ENCODE data around the gene IER3IP1.
A peak's percentile ranks its signal among the peaks of the same experiment; 100 is the strongest.
"Not testable (repeated sequence)": the region's sequence is repeated elsewhere in the genome, so short reads cannot be mapped to it uniquely, and the experiment has no call there.

IER3IP1 gene

DNA sequence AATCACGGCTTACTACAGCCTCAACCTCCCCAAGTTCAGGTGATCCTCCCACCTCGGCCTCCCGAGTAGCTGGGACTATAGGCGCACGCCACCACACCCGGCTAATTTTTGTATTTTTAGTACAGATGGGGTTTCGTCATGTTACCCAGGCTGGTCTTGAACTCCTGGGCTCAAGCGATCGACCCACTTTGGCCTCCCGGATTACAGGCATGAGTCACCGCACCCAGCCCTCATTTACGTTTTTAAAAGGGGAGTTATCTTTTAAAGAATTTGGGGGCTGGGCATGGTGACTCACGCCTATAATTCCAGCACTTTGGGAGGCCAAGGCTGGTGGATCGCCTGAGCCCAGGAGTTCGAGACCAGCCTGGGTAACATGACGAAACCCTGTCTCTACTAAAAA lies 17.8 kb downstream of the IER3IP1 start:
- DNase-seq (ENCODE audit: low read depth): not testable (repeated sequence)

DNA sequence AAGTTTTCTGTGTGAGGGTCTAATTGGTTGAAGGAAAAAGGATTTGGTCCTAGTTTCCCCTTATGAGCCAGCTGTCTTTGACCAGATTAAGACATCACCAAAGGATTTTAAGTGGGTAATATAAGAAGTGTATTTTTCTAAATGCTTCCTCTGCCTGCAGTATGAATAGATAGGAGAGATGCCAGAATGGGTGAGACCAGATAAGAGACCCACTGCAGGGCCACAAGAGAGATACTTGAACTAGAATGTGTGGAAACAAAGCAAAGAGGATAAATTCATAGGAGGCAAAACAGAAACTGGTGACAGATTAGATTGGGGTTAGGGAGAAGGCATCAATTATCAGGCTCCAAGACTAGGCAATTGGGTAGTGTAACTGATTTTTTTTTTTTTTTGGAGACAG lies 24.7 kb downstream of the IER3IP1 start:
- DNase-seq (ENCODE audit: low read depth): no peak

DNA sequence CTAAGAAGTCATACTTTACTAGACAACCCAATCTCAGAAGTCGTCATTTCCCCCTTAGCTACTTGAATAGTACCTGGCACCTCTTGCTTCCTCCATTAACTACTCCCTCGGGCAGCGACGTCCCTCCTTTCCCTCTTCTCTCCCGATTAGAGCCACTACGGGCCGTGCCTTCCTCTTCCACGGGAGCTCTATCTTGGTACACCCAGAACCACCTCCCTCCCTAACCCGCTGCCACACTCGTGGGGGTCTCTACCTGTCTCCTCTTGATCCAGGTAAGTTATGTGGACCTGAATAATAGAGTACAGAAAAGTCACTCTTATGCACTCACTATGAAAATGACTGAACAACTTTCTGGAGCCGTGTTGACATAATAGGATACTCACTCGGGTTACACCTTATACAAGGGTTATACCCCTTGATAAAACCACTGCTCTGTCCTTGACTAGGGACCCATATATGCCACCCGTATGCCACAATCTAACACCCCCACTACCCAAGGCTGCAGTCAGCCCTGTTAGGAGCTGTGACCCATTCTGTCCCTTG lies 25.3 kb downstream of the IER3IP1 start:
- DNase-seq (ENCODE audit: low read depth): no peak

DNA sequence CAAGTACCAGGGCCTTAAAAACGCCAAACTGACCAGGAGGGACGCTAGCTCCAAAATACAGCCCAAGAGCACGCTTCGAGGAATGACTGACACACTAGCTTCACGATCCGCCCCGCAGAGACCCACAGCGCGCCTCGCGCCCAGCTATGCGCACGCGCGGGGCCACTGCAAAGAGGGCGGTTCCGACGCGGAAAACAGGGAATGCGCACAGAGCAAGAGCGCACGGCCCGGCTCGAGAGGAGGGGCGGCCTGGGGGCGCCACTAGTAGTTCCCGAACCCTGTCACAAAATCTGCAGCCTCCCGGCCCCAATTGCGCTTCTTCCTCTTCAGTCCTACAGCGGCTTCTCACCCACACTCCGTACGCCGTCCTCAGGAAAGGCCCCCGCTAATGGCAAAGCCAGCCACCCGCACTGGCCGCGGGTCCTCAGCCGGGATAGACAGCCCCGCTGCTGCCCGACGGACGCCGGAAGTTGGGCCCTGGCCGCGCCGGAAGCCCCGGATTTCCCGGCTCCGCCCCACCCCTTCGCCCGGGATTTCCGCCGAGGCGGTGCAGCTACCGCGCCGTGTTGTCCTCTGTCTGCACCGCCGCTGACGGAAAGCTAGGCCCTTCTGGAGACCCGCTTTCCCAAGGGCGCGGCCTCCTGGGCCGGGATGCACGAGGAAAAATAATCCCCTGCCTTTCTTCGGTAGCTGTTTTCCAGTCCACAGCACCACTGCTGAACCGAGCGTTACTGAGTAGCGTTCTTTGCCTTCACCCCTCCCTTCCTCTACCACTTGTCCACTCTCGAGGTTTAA lies 25.9 kb downstream of the IER3IP1 start, which contains the start of gene HDHD2:
TSS of gene HDHD2 (minus strand) at position 472 of the 795 bp plus-strand sequence. CDS start 14,061 bp downstream, outside the sequence.
- DNase-seq (ENCODE audit: low read depth): peak; percentile 64

DNA sequence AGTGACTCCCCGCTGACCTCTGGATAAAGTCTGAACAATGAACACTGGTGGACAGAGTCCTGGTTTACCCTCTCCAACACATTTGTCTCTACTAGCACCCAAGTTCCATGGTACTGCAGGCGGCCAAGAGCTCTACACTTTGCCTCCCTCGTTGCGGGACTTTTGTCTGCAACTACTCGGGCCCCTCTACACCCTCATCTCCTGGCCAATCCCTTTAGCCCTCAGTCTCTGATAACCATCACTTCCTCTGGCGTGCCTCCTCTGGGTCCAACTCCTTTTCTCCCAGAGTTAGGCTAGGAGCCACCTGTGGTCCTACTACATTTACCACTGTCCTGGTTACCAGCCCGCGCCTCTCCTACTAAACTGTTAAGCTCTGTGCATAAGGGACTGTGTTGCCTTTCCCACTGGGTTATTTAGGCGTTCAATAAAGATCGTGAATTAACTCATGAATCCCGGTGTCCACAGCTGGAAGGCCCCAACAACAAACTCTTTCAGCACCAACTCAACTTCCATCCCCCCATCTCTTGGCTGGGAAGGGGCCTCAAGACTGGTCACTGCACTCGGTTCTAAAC lies 26.6 kb downstream of the IER3IP1 start:
- no peak for DNase-seq (ENCODE audit: low read depth)

DNA sequence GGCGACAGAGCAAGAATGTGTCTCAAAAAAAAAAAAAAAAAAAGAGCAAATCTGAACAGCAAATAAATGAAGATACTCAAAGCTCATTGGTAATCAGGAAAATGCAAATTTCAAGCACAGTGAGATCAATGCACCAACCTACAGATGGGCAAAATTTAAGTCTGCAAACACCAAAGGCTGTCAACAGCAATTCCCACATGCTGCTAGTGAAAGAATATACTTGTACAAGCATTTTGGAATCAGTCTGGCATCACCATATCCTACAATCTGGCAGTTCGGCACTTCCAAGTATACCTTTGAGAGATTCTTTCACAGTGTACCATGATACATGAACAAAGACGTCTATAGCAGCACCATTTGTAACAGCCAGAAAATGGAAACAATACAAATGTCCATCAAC lies 30.0 kb downstream of the IER3IP1 start:
- no peak for DNase-seq (ENCODE audit: low read depth)

DNA sequence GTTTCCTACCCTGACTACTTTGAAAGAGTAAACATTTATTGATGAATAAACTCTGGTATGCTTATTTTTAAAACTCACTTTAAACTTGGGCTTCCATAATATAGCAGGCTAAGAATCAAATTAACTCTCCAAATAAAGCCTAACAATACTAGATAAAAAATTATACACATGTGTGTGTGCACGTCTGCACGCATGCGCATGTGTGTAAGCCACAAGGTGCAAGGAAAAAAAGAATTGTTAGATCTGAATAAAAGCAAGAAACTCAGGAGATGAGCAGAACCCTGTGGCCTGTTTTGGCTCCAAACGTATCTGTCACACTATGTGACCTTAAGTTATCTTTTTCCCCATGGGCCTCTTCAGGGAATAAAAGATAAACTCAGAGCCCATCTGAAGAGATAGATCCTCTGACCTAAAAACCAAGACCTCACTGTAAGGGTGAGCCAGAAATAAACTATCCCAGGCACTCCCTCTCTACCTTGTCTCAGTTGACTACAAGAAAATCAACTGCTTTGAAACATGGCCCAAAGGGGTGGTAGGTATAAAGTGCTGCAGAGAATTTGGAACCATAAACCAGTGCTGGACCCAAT lies 32.2 kb downstream of the IER3IP1 start:
- no peak for DNase-seq (ENCODE audit: low read depth)

DNA sequence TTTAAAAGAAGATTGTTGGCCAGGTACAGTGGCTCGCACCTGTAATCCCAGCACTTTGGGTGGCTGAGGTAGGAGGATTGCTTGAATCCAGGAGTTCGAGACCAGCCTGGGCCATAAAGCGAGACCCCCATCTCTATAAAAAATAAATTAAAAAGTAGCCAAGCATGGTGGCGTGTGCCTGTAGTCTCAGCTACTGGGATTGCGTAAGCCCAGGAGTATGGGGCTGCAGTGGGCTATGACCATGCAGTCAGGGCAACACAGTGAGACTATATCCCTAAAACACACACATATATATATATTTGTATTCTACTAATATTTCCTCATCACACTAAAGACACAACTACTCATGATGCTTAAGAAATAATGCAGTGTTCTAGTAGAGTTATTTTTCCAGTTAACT lies 33.0 kb downstream of the IER3IP1 start:
- DNase-seq (ENCODE audit: low read depth): no peak

DNA sequence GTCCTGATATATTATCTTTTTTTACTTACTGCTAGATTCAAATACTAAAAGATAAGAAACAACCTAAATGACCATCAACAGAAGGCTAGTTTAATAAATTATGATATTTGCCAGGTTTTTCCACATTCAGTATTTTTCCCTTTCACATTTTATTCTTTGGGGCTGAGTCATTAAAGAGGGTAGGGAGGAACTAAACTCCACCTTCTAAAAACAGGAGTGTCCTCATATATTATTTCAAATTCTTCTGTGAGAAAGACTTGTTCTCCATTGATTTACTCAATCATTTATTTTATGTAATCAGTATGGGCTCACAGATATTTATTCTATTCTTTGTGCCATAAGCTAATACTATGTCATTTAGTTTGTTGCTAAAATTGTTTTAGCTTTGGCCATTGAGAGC lies 34.9 kb downstream of the IER3IP1 start:
- DNase-seq (ENCODE audit: low read depth): no peak

DNA sequence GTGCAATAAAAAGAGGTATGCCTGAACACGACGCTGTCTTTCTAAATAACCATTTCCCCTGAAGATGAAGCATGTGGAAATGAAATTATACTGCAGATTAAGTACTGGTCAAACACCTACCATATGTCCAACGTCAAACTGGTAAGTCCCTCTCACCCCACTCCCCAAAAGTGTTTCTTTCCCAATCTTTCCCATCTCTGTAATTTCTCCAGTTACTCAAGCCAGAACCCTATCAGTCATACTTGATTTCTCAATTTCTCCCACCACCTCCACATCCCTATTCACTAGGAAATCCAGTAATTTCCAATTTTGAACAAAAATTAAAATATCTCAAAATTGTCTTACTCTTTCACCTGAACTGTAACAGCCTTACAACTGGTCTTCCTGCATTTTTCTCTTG lies 55.0 kb downstream of the IER3IP1 start:
- DNase-seq (ENCODE audit: low read depth): no peak

DNA sequence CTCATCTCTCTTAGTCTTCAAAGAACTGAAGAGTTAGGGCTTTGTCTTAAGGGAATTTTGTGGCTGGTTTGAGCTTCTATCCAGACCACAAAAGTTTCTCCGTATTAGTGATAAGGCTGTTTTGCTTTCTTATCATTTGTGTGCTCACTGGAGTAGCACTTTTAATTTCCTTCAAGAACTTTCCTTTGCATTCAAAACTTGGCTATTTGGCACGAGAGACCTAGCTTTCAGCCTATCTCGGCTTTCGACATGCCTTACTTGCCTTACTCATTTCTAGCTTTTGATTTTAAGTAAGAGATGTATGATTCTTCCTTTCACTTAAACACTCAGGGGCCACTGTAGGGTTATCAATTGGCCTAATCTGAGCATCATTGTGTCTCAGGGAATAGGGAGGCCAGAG lies 55.7 kb downstream of the IER3IP1 start:
- DNase-seq (ENCODE audit: low read depth): no peak

DNA sequence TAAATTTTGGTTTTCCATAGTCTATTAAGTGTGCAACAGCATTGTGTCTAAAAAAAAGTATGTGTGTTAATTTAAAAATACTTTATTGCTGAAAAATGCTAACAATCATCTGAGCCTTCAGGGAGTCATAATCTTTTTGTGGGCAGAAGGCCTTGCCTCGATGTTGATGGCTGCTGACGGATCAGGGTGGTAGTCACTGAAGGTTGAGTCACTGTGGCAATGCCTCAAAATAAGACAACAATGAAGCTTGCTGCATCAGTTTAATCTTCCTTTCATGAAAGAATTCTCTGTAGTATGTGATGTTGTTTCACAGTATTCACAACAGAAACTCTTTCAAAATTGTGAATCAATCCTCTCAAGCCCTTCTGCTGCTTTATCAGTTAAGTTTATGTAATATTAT lies 57.2 kb downstream of the IER3IP1 start:
- no peak for DNase-seq (ENCODE audit: low read depth)

DNA sequence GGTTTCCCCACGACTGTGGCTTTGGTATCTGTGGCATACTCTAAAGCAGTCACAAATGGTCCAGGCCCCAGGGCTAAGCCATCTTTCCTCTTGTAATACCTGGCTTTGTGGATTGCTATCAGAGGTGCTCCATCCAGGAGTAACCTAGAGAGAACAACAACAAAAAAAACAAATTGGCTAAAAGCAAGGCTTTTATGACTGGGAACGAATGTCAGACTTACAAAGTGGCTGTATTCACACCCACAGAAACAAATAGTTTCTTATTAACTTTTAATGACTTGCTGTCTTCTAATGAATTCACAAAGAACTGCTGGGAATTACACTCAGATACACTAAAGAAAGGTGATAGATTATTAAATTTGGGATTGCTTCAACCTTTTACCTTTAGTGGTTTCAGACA lies 61.0 kb downstream of the IER3IP1 start:
- DNase-seq (ENCODE audit: low read depth): no peak

DNA sequence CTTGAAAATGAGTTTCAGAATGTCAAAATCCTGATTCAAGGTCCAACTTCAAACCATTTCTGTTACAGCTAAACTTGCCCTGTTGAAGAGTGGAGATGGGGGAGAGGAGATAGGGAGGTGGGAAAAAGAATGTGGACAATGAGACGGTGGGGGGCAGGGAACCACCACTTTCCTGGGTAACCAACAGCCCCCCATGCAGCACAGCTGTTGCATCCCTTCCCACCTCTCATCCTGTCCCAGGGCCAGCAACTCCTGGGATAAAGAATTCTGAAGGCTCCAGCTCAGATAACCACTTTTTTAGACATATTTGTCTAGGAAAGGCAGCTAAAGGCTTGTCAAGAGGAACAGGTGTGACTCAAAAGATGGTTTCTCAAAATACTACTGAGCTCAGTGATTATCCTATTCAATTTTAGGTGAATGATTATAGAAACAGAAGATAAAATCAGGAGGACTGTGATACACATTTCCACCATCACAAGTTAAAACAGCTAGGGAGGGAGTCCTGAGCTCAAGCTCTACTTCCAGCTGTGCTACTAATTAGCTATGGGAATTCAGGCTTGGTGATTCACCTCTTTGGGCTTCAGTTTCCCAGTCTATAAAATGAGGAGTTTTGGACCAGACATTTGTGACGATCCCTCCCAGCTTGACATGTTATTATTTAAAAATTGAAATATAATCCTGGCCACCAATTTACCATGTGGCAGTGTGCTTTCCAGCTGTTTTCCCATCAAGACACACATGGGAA lies 62.2 kb downstream of the IER3IP1 start:
- no peak for DNase-seq (ENCODE audit: low read depth)

DNA sequence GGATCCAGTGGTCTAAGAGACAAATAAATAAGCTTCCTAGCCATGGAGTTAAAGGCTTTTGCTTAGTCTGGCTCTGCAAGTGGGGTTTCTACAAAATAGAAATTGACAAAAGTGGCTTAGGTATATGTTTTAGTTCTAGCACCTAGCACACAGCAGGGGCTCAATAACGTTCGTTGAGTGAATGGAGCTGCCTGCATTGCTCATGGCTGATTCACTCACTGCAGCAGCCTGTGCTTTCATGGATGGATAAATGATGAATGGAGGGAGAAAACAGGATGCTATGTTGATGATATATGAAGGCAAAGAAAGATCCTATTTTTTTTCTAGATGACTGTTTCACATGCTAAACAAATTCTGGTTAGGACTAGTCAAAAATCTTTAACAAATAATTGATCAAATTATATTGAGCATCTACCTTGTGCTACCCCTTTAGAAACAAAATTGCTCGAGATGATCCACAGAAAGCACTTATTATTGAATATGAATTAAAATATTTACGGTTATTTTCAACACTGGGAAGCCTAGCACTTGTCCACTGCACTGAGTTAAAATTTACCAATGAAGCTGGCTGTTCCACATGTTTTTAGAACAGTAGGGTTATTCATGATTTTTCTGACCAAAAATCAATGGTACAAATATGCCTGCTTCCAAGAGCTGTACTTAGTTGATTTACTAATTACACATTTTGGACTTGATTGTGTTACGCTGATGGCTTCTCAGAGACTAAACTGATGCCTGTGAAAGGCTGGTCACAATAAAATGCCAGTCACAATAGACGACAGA lies 65.5 kb downstream of the IER3IP1 start:
- DNase-seq (ENCODE audit: low read depth): no peak

DNA sequence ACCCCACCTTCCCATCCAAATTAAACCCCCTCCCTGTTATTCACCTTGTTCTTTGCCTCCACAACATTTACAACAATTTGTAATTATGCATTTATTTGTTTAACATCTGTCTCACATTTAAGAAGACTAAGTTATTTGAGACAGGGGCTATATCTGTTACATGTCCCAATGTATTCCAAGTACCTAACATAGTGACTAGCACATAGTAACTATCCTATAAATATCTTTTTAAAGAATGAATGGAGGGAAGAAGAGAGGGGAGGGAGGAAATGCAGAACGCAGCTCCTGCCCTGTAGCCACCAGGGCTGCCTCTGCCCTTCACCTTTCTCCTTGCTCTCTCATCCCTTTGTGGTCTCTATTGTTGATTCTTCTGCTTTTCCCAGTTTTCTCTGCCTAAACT lies 66.4 kb downstream of the IER3IP1 start:
- DNase-seq (ENCODE audit: low read depth): no peak

DNA sequence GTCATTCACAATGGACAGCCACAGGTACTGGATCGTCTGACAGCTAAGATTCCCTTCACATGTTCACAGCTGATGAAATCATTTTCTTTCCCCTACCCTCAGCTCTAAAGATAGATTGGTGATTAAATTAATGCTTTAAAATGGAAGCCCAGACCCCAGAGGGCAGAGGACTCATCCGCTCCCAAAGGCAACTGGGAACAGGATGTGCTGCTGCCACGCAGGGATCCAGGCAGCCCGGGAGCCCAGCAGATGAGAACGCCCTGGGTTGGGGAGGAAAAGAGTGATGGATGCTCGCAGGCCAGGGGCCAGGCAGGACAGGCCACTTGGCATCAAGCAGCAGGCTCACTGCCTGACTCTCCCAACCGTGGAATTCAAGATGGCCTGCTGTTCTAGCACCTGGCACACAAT lies 67.2 kb downstream of the IER3IP1 start:
- no peak for DNase-seq (ENCODE audit: low read depth)

DNA sequence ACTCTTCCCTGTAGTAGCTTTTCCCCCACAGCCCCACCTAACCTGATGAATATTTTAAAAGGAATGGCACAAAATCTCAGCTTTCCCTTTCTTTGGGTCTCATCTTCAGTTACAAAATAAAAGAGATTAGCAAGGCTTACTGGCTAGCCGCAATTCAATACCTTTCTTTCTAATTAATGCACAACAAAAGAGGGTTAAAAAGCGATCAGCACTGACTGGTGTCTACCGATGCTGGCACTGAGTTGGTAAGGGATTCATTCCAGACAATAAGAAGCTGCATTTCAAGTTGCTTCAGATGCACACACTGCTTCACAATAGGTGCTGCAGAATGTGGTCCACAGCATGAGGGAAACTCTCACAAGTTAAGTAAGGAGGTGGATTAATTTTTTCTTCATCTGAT lies 67.8 kb downstream of the IER3IP1 start:
- no peak for DNase-seq (ENCODE audit: low read depth)

All from stimulated activated CD8-positive, alpha-beta memory T cell treated with anti-CD3 and anti-CD28 coated beads, Interleukin-15, amount 100 ng/mL, for 24 hours (primary cell).